GM10248 (cell line): ENCODE data around the gene ARMC3.
"Not testable (repeated sequence)": the region's sequence is repeated elsewhere in the genome, so short reads cannot be mapped to it uniquely, and the experiment has no call there.

Experiments
- CTCF ChIA-PET: fragments of 300-600 bp; sonication (Branson Sonifier 250); formaldehyde crosslinking; extraction: SDS; loops from one replicate; lab custom pipeline; 2021; ENCODE audit warnings: antibody characterized with exemption; lab: Yijun Ruan, JAX
- POLR2A ChIA-PET: fragments of 350-650 bp; sonication (Branson Sonifier 250); formaldehyde crosslinking; extraction: SDS; loops from one replicate; lab custom pipeline; 2020; ENCODE audit warnings: antibody characterized with exemption; lab: Yijun Ruan, JAX
- DNase-seq: peaks from one replicate; pipeline ENCODE4 v3.0.0; 2012; ENCODE audit errors: extremely low spot score
- CTCF ChIP-seq: IDR thresholded peaks from 2 replicates; pipeline ENCODE4 v1.5.1; 2012; ENCODE audit warnings: mild to moderate bottlenecking, low read depth; ENCODE audit errors: extremely low read depth, missing control alignments, control extremely low read depth

ARMC3 gene

GRCh38 chr10:22908837-22909236 is 19.0 kb upstream of the ARMC3 start:
- TF ChIP-seq CTCF: no peak

GRCh38 chr10:22909673-22910072 is 18.2 kb upstream of the ARMC3 start:
- POLR2A ChIA-PET, CTCF ChIA-PET, DNase-seq: not testable (repeated sequence)

More at GRCh38 chr10:22908837-22909236, 19.0 kb upstream of the ARMC3 start:
- no peak for DNase-seq
- ChIA-PET POLR2A (no interaction called here), CTCF (no interaction called here)

- TF ChIP-seq CTCF: no peak
- CTCF ChIA-PET: no interaction called here
- DNase-seq: no peak
- POLR2A ChIA-PET: no interaction called here
Measured at GRCh38 chr10:22911067-22911466, 16.8 kb upstream of the ARMC3 start.

- DNase-seq: no peak
- POLR2A ChIA-PET: no interaction called here
Measured at GRCh38 chr10:22911889-22912762, 15.7 kb upstream of the ARMC3 start.

GRCh38 chr10:22912763-22913384 is 15.0 kb upstream of the ARMC3 start:
- TF ChIP-seq CTCF: no peak
- ChIA-PET POLR2A (no interaction called here), CTCF (interaction anchor here (1.6 kb wide), 1 partner anchor 22 kb away, joined by 3 read pairs; no protein-coding TSS in a partner anchor)
- DNase-seq: no peak

More at GRCh38 chr10:22911889-22912762, 15.7 kb upstream of the ARMC3 start:
- TF ChIP-seq CTCF: no peak
- CTCF ChIA-PET: interaction anchor here (1.6 kb wide), 1 partner anchor 23 kb away, joined by 3 read pairs; no protein-coding TSS in a partner anchor

- ChIA-PET CTCF (no interaction called here), POLR2A (no interaction called here)
- no peak for DNase-seq
- TF ChIP-seq CTCF: no peak
Measured at GRCh38 chr10:22913474-22914092, 14.3 kb upstream of the ARMC3 start.
